Breast epithelium (tissue), 4 donors: ENCODE measurements around the gene SPIRE1. TPM values are rescaled to one million over a fixed set of nuclear protein-coding genes. Genes with fewer than 3 reads are reported as not detected.
"Not testable (repeated sequence)": the region's sequence is repeated elsewhere in the genome, so short reads cannot be mapped to it uniquely, and the experiment has no call there.

Experiments
- DNase-seq, 2 donors: peaks; one replicate each; pipeline ENCODE4 v3.0.0-alpha.2; 2019; ENCODE audit warnings: low spot score in 2 of 2
- H3K27ac ChIP-seq, 2 donors: fragments of 200-600 bp; sonication (generic) in 1 of 2; one replicate each; pipeline ENCODE4 v1.5.1; 2016 to 2019; ENCODE audit warnings: mild to moderate bottlenecking in 1 of 2
- H3K27me3 ChIP-seq, 2 donors: fragments of 200-600 bp; sonication (generic) in 1 of 2; one replicate each; pipeline versions ENCODE4 v1.5.1 to v1.6.0; 2017 to 2019; ENCODE audit warnings: control low read depth in 1 of 2, mild to moderate bottlenecking in 1 of 2
- H3K36me3 ChIP-seq: fragments of 200-600 bp; one replicate; pipeline ENCODE4 v1.5.1; 2019
- H3K4me1 ChIP-seq, 2 donors: fragments of 200-600 bp; sonication (generic); one replicate each; pipeline ENCODE4 v1.5.1; 2016 to 2019; ENCODE audit warnings: control low read depth in 1 of 2
- H3K4me3 ChIP-seq, 3 donors: fragments of 200-600 bp; sonication (generic); 1 replicate in 2 of 3; 2 replicates in 1 of 3; pipeline ENCODE4 v1.5.1; 2016 to 2019; ENCODE audit warnings: mild to moderate bottlenecking in 3 of 3, moderate library complexity in 2 of 3
- H3K9me3 ChIP-seq, 2 donors: fragments of 200-600 bp; sonication (generic) in 1 of 2; one replicate each; pipeline ENCODE4 v1.5.1; 2016 to 2019; ENCODE audit warnings: control low read depth in 1 of 2
- POLR2A ChIP-seq: fragments of 450-650 bp; IDR thresholded peaks from one replicate; pipeline ENCODE4 v1.6.1; 2016; ENCODE audit warnings: antibody characterized with exemption, mild to moderate bottlenecking, moderate library complexity
- POLR2AphosphoS5 ChIP-seq, 3 donors: sonication (generic); formaldehyde crosslinking; IDR thresholded peaks; one replicate each; pipeline ENCODE4 v1.6.1; 2017; ENCODE audit warnings: antibody characterized with exemption in 3 of 3
- intact Hi-C: fragments of 100-400 bp; cut with DNase I; formaldehyde crosslinking; loops from one replicate; pipeline ENCODE4 v1.15.1; 2023; ENCODE audit warnings: low total_unique reads
- total RNA-seq, 3 donors: library from RNA; depleted of rRNA; stranded (reverse); fragments of >200 nt; gene quantifications; one replicate each; pipeline ENCODE4 v1.1.0, GENCODE V29; 2016
- TF ChIP-seq, protein P1 (sequence below), 3 donors: fragments of 450-650 bp; IDR thresholded peaks; one replicate each; pipeline ENCODE4 v1.5.1; 2016 to 2017; ENCODE audit warnings: antibody characterized with exemption in 3 of 3, mild to moderate bottlenecking in 3 of 3, moderate library complexity in 3 of 3

Gene SPIRE1
- total RNA-seq, 3 donors from 2014 or later, result 24.3 to 38.5 (median 25.9) TPM

DNA sequence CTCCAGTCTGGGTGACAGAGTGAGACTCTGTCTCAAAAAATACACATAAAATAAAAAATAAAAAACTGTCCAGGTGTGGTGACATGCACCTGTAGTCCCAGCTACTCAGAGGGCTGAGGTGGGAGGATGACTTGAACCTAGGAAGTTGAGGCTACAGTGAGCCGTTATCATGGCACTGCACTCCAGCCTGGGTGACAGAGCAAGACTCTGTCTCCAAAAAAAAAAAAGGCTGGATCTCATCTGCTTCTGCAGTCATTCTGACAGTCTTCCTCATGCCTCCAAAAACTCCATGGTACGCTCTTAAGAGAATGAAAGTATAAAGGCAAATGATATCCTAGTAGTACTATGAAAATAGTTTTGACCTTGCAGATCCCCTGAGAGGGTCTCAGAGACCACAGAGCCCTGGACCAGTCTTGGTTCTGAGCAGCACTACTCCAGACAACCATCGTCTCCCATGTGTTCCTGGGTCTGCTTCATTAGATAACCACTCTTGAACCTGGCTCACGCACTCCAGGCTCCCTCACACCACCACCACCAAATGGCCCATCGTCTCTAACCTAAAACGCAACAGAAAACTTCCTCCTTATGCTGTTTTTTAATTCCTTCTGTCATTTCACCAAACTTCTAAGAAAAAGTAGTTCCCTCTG is 26.0 kb downstream of the SPIRE1 start:
- Histone ChIP-seq H3K27ac (no peak overlapping the region), H3K27me3 (no peaks in the 10 kb centered on the region), H3K36me3 (no peaks in the 10 kb centered on the region), H3K4me3 (no peak overlapping the region), H3K4me1 (no peaks in the 10 kb centered on the region), H3K9me3 (no peaks in the 10 kb centered on the region)
- intact Hi-C loops, result no loop called here
- DNase-seq, result no peak
- TF ChIP-seq POLR2AphosphoS5 (IDR thresholded peaks at IDR 0.05), result no peak
- TF ChIP-seq, protein P1, sequence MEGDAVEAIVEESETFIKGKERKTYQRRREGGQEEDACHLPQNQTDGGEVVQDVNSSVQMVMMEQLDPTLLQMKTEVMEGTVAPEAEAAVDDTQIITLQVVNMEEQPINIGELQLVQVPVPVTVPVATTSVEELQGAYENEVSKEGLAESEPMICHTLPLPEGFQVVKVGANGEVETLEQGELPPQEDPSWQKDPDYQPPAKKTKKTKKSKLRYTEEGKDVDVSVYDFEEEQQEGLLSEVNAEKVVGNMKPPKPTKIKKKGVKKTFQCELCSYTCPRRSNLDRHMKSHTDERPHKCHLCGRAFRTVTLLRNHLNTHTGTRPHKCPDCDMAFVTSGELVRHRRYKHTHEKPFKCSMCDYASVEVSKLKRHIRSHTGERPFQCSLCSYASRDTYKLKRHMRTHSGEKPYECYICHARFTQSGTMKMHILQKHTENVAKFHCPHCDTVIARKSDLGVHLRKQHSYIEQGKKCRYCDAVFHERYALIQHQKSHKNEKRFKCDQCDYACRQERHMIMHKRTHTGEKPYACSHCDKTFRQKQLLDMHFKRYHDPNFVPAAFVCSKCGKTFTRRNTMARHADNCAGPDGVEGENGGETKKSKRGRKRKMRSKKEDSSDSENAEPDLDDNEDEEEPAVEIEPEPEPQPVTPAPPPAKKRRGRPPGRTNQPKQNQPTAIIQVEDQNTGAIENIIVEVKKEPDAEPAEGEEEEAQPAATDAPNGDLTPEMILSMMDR (IDR thresholded peaks at IDR 0.05), result no peak
- TF ChIP-seq POLR2A, result no peak

DNA sequence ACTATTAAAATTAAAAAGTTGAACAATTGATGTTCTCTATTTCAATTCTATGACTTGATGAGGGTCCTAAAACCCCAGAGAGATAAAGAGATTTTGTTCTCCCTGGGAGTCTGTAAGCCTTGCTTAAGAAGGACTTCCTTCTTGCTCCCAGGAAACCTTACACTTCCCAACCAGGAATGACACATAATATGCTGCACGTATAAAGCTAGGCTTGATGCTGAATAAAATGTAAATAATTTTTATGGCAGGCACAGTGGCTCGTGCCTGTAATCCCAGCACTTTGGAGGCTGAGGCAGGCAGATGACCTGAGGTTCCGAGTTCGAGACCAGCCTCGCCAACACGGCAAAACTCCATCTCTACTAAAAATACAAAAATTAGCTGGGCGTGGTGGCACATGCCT is 27.8 kb downstream of the SPIRE1 start:
- Histone ChIP-seq H3K27ac (no peak overlapping the region), H3K36me3 (no peaks in the 10 kb centered on the region), H3K9me3 (no peaks in the 10 kb centered on the region), H3K4me3 (no peak overlapping the region), H3K27me3 (no peaks in the 10 kb centered on the region), H3K4me1 (no peaks in the 10 kb centered on the region)
- DNase-seq, result no peak
- intact Hi-C loops, result no loop called here
- TF ChIP-seq, protein P1 (IDR thresholded peaks at IDR 0.05), result no peak
- TF ChIP-seq POLR2AphosphoS5 (IDR thresholded peaks at IDR 0.05) (no peak), POLR2A (no peak)

DNA sequence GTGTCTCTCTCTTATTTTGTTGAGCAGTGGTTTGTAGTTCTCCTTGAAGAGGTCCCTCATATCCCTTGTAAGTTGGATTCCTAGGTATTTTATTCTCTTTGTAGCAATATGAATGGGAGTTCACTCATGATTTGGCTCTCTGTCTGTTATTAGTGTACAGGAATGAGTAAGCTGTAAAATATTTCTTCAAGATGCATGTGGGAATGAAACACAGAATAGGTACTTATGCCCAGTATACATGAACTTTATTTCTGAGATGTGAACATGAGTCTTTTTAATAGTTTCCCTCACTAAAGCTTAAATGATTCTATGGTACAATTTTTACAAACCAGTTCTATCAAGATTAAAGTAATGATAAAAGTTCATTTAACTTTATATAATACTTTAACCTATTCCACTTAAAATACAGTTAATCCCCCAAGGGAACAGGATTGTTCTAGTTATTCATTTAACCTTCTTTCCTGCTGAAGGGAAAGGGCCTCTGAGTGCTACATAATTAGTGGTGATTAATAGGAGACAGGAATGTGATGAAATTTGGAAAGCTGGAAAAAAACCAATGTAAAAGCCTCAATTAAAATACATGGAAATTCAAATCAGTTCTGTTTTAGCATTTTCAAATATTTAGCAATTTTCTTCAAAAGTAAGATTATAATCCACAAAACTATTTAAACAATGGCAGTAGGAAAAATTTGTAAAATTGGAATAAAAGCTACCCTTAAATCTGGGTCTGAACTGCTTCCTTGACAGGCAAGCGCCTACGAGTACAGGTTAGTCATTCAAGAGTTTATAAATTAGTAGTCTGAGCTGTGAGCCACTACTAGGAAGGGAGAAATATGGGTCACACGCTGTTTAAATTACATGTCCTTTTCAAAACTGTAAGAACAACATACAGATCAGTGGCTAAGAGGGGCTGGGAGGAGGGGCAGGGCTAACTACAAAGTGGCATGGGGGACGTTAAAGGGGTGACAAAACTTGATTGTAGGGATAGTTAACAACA is 28.9 kb downstream of the SPIRE1 start:
- Histone ChIP-seq H3K4me1 (no peaks in the 10 kb centered on the region), H3K27ac (no peak overlapping the region), H3K9me3 (no peaks in the 10 kb centered on the region), H3K27me3 (no peaks in the 10 kb centered on the region), H3K4me3 (no peak overlapping the region), H3K36me3 (no peaks in the 10 kb centered on the region)
- DNase-seq, result no peak
- TF ChIP-seq POLR2AphosphoS5 (IDR thresholded peaks at IDR 0.05), result no peak
- TF ChIP-seq POLR2A, result no peak
- TF ChIP-seq, protein P1 (IDR thresholded peaks at IDR 0.05), result no peak
- intact Hi-C loops, result no loop called here

DNA sequence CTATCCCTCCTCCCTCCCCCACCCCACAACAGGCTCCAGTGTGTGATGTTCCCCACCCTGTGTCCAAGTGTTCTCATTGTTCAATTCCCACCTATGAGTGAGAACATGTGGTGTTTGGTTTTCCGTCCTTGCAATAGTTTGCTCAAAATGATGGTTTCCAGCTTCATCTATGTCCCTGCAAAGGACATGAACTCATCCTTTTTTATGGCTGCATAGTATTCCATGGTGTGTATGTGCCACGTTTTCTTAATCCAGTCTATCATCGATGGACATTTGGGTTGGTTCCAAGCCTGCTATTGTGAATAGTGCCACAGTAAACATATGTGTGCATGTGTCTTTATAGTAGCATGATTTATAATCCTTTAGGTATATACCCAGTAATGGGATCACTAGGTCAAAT is 30.7 kb downstream of the SPIRE1 start:
- DNase-seq, H3K4me1 ChIP-seq, H3K4me3 ChIP-seq, H3K27ac ChIP-seq, H3K9me3 ChIP-seq, H3K27me3 ChIP-seq, intact Hi-C loops, H3K36me3 ChIP-seq: not testable (repeated sequence)

DNA sequence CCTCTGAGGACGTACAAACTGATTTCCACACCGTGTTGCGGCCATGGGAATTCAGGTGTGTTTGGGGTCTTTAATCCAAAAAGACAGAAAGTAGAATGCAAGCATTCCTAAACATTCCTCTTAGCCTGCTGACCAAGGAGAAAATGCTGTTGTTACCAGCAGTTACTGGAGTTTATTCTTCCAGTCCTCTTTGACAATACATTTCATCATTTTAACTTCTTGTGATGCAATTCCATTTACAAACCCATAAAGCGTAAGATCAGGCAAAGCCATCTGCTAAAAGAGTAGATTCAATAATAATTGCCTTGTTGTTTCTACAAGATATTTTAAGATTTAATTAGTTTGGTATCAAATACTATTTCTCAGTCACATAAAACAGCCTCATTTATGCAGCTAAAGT is 32.7 kb downstream of the SPIRE1 start:
- TF ChIP-seq POLR2A (no peak), POLR2AphosphoS5 (IDR thresholded peaks at IDR 0.05) (no peak)
- TF ChIP-seq, protein P1 (IDR thresholded peaks at IDR 0.05), result no peak
- H3K27me3 ChIP-seq, result no peaks in the 10 kb centered on the region
- no peak overlapping the region for H3K4me3 ChIP-seq
- no peaks in the 10 kb centered on the region for H3K9me3 ChIP-seq
- H3K4me1 ChIP-seq, result no peaks in the 10 kb centered on the region
- intact Hi-C loops, result no loop called here
- no peaks in the 10 kb centered on the region for H3K36me3 ChIP-seq
- H3K27ac ChIP-seq, result no peak overlapping the region
- DNase-seq, result no peak
